ENCODE measurements around the gene RAF1. TPM values are rescaled to one million over a fixed set of nuclear protein-coding genes. Genes with fewer than 3 reads are reported as not detected.

The RAF1 gene
- total and polyA plus RNA-seq, 2 donors (not counting 1 experiment from before 2014, with no cell fraction given): 84.3 to 126 TPM

DNA sequence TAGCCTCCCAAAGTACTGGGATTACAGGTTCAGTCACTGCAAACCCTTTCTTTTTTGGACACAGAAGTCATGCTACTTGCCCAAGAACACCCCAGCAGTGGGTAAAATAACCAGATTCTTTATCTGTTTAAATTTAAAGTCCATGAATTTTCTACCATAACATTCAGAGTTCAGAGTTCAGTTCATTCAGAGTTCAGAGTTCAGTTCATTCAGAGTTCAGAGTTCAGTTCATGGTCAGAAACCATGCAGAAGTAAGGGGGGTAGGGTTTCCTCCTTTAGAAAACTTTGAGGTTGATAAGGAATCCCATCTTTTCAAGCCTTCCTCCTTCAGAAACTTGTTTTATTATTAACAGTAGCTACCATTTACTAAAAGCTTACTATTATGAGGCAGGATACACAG lies 43.2 kb downstream of the RAF1 start:
- H3K4me3 ChIP-seq (ENCODE audit: control extremely low read depth in 1 of 5, extremely low read depth in 1 of 5, insufficient read depth in 1 of 5, low read depth in 2 of 5, low read length in 4 of 5): no peak overlapping the region
- peaks cover 12 to 18% of the 10 kb centered on the region in 2 donors for H3K4me1 ChIP-seq (ENCODE audit: control insufficient read depth in 2 of 2, insufficient read depth in 2 of 2, low read length in 2 of 2)
- no peak overlapping the region for H3K27ac Mint-ChIP-seq
- no peak overlapping the region for H3K9ac ChIP-seq (ENCODE audit: low read length)
- H3K4me3 Mint-ChIP-seq: no peak overlapping the region
- TF ChIP-seq, protein P1, sequence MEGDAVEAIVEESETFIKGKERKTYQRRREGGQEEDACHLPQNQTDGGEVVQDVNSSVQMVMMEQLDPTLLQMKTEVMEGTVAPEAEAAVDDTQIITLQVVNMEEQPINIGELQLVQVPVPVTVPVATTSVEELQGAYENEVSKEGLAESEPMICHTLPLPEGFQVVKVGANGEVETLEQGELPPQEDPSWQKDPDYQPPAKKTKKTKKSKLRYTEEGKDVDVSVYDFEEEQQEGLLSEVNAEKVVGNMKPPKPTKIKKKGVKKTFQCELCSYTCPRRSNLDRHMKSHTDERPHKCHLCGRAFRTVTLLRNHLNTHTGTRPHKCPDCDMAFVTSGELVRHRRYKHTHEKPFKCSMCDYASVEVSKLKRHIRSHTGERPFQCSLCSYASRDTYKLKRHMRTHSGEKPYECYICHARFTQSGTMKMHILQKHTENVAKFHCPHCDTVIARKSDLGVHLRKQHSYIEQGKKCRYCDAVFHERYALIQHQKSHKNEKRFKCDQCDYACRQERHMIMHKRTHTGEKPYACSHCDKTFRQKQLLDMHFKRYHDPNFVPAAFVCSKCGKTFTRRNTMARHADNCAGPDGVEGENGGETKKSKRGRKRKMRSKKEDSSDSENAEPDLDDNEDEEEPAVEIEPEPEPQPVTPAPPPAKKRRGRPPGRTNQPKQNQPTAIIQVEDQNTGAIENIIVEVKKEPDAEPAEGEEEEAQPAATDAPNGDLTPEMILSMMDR (IDR thresholded peaks at IDR 0.05): no peak
- no peak for TF ChIP-seq EZH2 (IDR thresholded peaks at IDR 0.05; ENCODE audit: borderline replicate concordance, insufficient read depth, low read depth, low read length, poor library complexity, severe bottlenecking)
- no peaks in the 10 kb centered on the region for H3K27me3 Mint-ChIP-seq
- no peaks in the 10 kb centered on the region for H3K9me3 Mint-ChIP-seq (ENCODE audit: insufficient read depth)
- no peak for ATAC-seq (ENCODE audit: low read depth)
- H3K79me2 ChIP-seq (ENCODE audit: control insufficient read depth, insufficient read depth, low read length): peaks cover 97% of the 10 kb centered on the region
- H3K4me2 ChIP-seq (replicated peaks; ENCODE audit: low read depth, low read length, poor library complexity, severe bottlenecking): no peak overlapping the region
- H3K9me3 ChIP-seq (ENCODE audit: control extremely low read depth in 1 of 3, control insufficient read depth in 2 of 3, insufficient read depth in 1 of 3, low read length in 2 of 3): no peaks in the 10 kb centered on the region
- H3K27ac ChIP-seq (ENCODE audit: low read length in 2 of 2): no peak overlapping the region
- intact Hi-C loops (cut with micrococcal nuclease): no loop called here
- H3K27me3 ChIP-seq (replicated peaks in 1 of 4; ENCODE audit: control extremely low read depth in 1 of 4, control insufficient read depth in 3 of 4, insufficient read depth in 4 of 4, low read length in 3 of 4): no peaks in the 10 kb centered on the region
- H2AFZ ChIP-seq (ENCODE audit: insufficient read depth, low read depth, low read length, poor library complexity, severe bottlenecking): no peak overlapping the region
- CTCF ChIA-PET: no interaction called here
- H4K20me1 ChIP-seq (ENCODE audit: control insufficient read depth, insufficient read depth, low read length, poor library complexity, severe bottlenecking): peaks cover 78% of the 10 kb centered on the region
- peaks cover 38% of the 10 kb centered on the region for H3K4me1 Mint-ChIP-seq
- no peak for DNase-seq
- POLR2A ChIA-PET: no interaction called here
- peaks cover 5 to 22% of the 10 kb centered on the region in 2 experiments for H3K36me3 ChIP-seq (replicated peaks in 1 of 2; ENCODE audit: control extremely low read depth in 1 of 2, control insufficient read depth in 1 of 2, extremely low read depth in 1 of 2, insufficient read depth in 2 of 2, low read length in 1 of 2)

DNA sequence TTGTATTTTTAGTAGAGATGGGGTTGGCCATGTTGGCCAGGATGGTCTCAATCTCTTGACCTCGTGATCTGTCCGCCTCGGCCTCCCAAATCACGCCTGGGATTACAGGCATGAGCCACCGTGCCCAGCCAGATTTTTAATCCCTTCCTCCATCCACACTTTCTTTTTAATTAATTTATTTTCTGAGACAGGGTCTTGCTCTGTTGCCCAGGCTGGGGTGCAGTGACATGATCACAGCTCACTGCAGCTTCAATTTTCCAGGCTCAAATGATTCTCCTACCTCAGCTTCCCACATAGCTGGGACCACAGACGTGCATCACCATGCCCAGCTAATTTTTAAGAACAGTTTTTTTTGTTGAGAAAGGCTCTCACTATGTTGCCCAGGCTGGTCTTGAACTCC lies 43.6 kb downstream of the RAF1 start:
- Histone ChIP-seq H3K79me2 (ENCODE audit: control insufficient read depth, insufficient read depth, low read length) (peaks cover 97% of the 10 kb centered on the region), H3K36me3 (replicated peaks in 1 of 2; ENCODE audit: control extremely low read depth in 1 of 2, control insufficient read depth in 1 of 2, extremely low read depth in 1 of 2, insufficient read depth in 2 of 2, low read length in 1 of 2) (peaks cover 5 to 26% of the 10 kb centered on the region in 2 experiments), H2AFZ (ENCODE audit: insufficient read depth, low read depth, low read length, poor library complexity, severe bottlenecking) (no peak overlapping the region), H3K4me1 (ENCODE audit: control insufficient read depth in 2 of 2, insufficient read depth in 2 of 2, low read length in 2 of 2) (peaks cover 7 to 14% of the 10 kb centered on the region in 2 donors), H3K27me3 (replicated peaks in 1 of 4; ENCODE audit: control extremely low read depth in 1 of 4, control insufficient read depth in 3 of 4, insufficient read depth in 4 of 4, low read length in 3 of 4) (no peaks in the 10 kb centered on the region), H4K20me1 (ENCODE audit: control insufficient read depth, insufficient read depth, low read length, poor library complexity, severe bottlenecking) (peaks cover 78% of the 10 kb centered on the region), H3K9me3 (ENCODE audit: control extremely low read depth in 1 of 3, control insufficient read depth in 2 of 3, insufficient read depth in 1 of 3, low read length in 2 of 3) (no peaks in the 10 kb centered on the region), H3K27ac (ENCODE audit: low read length in 2 of 2) (no peak overlapping the region), H3K4me3 (ENCODE audit: control extremely low read depth in 1 of 5, extremely low read depth in 1 of 5, insufficient read depth in 1 of 5, low read depth in 2 of 5, low read length in 4 of 5) (no peak overlapping the region), H3K4me2 (replicated peaks; ENCODE audit: low read depth, low read length, poor library complexity, severe bottlenecking) (no peak overlapping the region), H3K9ac (ENCODE audit: low read length) (no peak overlapping the region)
- ATAC-seq (ENCODE audit: low read depth) (no peak), DNase-seq (no peak)
- peaks cover 34% of the 10 kb centered on the region for H3K4me1 Mint-ChIP-seq
- CTCF ChIA-PET: no interaction called here
- no peaks in the 10 kb centered on the region for H3K9me3 Mint-ChIP-seq (ENCODE audit: insufficient read depth)
- intact Hi-C loops (cut with micrococcal nuclease): no loop called here
- WGBS (ENCODE audit: insufficient coverage): 96% methylated on average over 5 of the region's 6 CpGs
- POLR2A ChIA-PET: no interaction called here
- H3K27ac Mint-ChIP-seq: no peak overlapping the region
- H3K4me3 Mint-ChIP-seq: no peak overlapping the region
- TF ChIP-seq, protein P1 (IDR thresholded peaks at IDR 0.05): no peak
- no peak for TF ChIP-seq EZH2 (IDR thresholded peaks at IDR 0.05; ENCODE audit: borderline replicate concordance, insufficient read depth, low read depth, low read length, poor library complexity, severe bottlenecking)
- H3K27me3 Mint-ChIP-seq: no peaks in the 10 kb centered on the region

All from B cell (primary cell).